HepG2 (cell line): Measurements from ENCODE around the gene SGCB. TPM values are rescaled to one million over a fixed set of nuclear protein-coding genes. Genes with fewer than 3 reads are reported as not detected.

Experiments used
- AGO2 ChIP-seq: fragments of 200-400 bp; formaldehyde crosslinking; optimal IDR thresholded peaks from 2 replicates; pipeline ENCODE3; 2017; ENCODE audit warnings: mild to moderate bottlenecking, low read depth, low read length, moderate library complexity
- ELF1 ChIP-seq: sonication (generic); formaldehyde crosslinking; IDR thresholded peaks from 2 replicates; pipeline ENCODE4 v1.4.0; 2020; ENCODE audit warnings: missing genetic modification reagents
- KAT7 ChIP-seq: IDR thresholded peaks from 2 replicates; pipeline ENCODE4 v1.6.1; 2018; ENCODE audit warnings: borderline replicate concordance, missing compliant biosample characterization
- KLF12 ChIP-seq: sonication (generic); formaldehyde crosslinking; IDR thresholded peaks from 2 replicates; pipeline ENCODE4 v1.4.0; 2020; ENCODE audit warnings: missing genetic modification reagents, borderline replicate concordance
- MTA1 ChIP-seq: sonication (generic); formaldehyde crosslinking; IDR thresholded peaks from 2 replicates; pipeline ENCODE4 v1.4.0; 2020; ENCODE audit warnings: missing genetic modification reagents, mild to moderate bottlenecking, borderline replicate concordance
- NBN ChIP-seq: fragments of 450-650 bp; conservative IDR thresholded peaks from 2 replicates; pipeline ENCODE4 v1.6.1; 2017
- PAX8 ChIP-seq: sonication (generic); formaldehyde crosslinking; IDR thresholded peaks from 2 replicates; pipeline ENCODE4 v1.8.0; 2022; ENCODE audit warnings: mild to moderate bottlenecking, missing genetic modification reagents, borderline replicate concordance
- RBFOX2 ChIP-seq: fragments of 200-400 bp; formaldehyde crosslinking; IDR thresholded peaks from 2 replicates; pipeline ENCODE4 v1.6.1; 2017; ENCODE audit warnings: low read depth, mild to moderate bottlenecking, low read length
- RXRB ChIP-seq: IDR thresholded peaks from 2 replicates; pipeline ENCODE4 v1.6.1; 2016; ENCODE audit warnings: borderline replicate concordance, missing genetic modification reagents, missing compliant biosample characterization
- ZFX ChIP-seq: sonication (generic); formaldehyde crosslinking; IDR thresholded peaks from 2 replicates; pipeline ENCODE4 v1.4.0; 2020; ENCODE audit warnings: mild to moderate bottlenecking, low read depth, missing genetic modification reagents, moderate library complexity
- ZNF230 ChIP-seq: sonication (generic); formaldehyde crosslinking; IDR thresholded peaks from 2 replicates; pipeline ENCODE4 v1.4.0; 2020; ENCODE audit warnings: mild to moderate bottlenecking, missing genetic modification reagents
- ZNF234 ChIP-seq: sonication (generic); formaldehyde crosslinking; conservative IDR thresholded peaks from 2 replicates; pipeline ENCODE4 v1.5.1; 2020; ENCODE audit warnings: mild to moderate bottlenecking, missing genetic modification reagents
- ZNF337 ChIP-seq: sonication (generic); formaldehyde crosslinking; IDR thresholded peaks from 2 replicates; pipeline ENCODE4 v1.5.1; 2020; ENCODE audit warnings: missing genetic modification reagents, low read depth, mild to moderate bottlenecking, borderline replicate concordance
- ZNF562 ChIP-seq: sonication (generic); formaldehyde crosslinking; IDR thresholded peaks from 2 replicates; pipeline ENCODE4 v1.8.0; 2022; ENCODE audit warnings: missing genetic modification reagents, borderline replicate concordance
- ZNF724P ChIP-seq: sonication (generic); formaldehyde crosslinking; IDR thresholded peaks from 2 replicates; pipeline ENCODE4 v1.8.0; 2022; ENCODE audit warnings: missing genetic modification reagents, borderline replicate concordance
- ZNF777 ChIP-seq: sonication (generic); formaldehyde crosslinking; IDR thresholded peaks from 2 replicates; pipeline ENCODE4 v1.4.0; 2020; ENCODE audit warnings: missing genetic modification reagents
- ZSCAN21 ChIP-seq: sonication (generic); formaldehyde crosslinking; IDR thresholded peaks from 2 replicates; pipeline ENCODE4 v1.8.0; 2022; ENCODE audit warnings: mild to moderate bottlenecking, missing genetic modification reagents, moderate library complexity, borderline replicate concordance
- polyA plus RNA-seq, 8 experiments: library from polyadenylated mRNA; depleted of rRNA in 3 of 8; stranded (reverse) in 7 of 8; unstranded in 1 of 8; fragments of >200 nt; fragmentation: Illumina TruSeq in 4 of 8; extraction: Trizol in 4 of 8; gene quantifications; 2 replicates each; pipeline versions ENCODE4 v1.2.1 to v1.2.3, GENCODE V29; 2011 to 2016; ENCODE audit warnings: low read depth in 4 of 8, missing spikeins in 1 of 8, mixed read lengths in 1 of 8; ENCODE audit not compliant: insufficient read depth in 1 of 8
- total RNA-seq, 5 experiments: library from RNA; depleted of rRNA; stranded (reverse); fragments of >200 nt; fragmentation: Illumina TruSeq; extraction: Trizol; gene quantifications; 2 replicates each; pipeline ENCODE4 v1.2.3, GENCODE V29; 2016; ENCODE audit warnings: low read depth in 1 of 5
- TF ChIP-seq, protein P1 (sequence below): sonication (generic); formaldehyde crosslinking; IDR thresholded peaks from 2 replicates; pipeline ENCODE4 v1.5.1; 2020; ENCODE audit warnings: missing genetic modification reagents, mild to moderate bottlenecking, borderline replicate concordance
- TF ChIP-seq, protein P2 (sequence below), 2 experiments: sonication (generic) in 1 of 2; formaldehyde crosslinking in 1 of 2; IDR thresholded peaks; 2 replicates each; pipeline versions ENCODE4 v1.4.0 to v1.6.1; 2016 to 2020; ENCODE audit warnings: borderline replicate concordance in 1 of 2, low read depth in 1 of 2, mild to moderate bottlenecking in 1 of 2, missing genetic modification reagents in 1 of 2
- TF ChIP-seq, protein P3 (sequence below): sonication (generic); formaldehyde crosslinking; IDR thresholded peaks from 2 replicates; pipeline ENCODE4 v1.5.0; 2020; ENCODE audit warnings: missing genetic modification reagents
- TF ChIP-seq, protein P4 (sequence below): sonication (generic); formaldehyde crosslinking; IDR thresholded peaks from 2 replicates; pipeline ENCODE4 v1.8.0; 2023; ENCODE audit warnings: mild to moderate bottlenecking, missing genetic modification reagents

The SGCB gene
- total and polyA plus RNA-seq, 2 of the 13 experiments (the other 11 are each of a cell fraction or from before 2014, with no cell fraction given): 2.2 to 4.8 TPM

DNA sequence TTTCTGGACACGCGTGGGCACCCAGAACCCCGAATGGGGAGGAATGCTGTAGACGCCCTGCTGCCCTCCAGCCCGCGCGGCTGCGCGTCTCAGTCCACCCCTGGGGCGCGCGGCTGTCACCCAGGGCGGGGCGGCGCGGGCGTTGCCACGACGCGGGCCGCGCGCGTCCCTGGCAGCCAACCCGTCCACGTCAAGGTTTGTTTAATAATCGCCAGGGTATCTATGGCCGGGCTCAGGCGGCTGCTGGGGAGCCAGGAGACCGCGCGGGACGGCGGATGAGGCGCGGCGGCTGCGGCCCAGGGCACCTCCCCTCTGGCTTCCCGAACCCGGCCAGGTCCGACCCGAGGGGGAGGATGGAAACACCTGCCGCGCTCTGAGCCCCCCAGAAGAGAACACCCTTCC, 13.1 kb upstream of the SGCB start, which contains the start of gene SPATA18 (continued):
- TF ChIP-seq, protein P1, sequence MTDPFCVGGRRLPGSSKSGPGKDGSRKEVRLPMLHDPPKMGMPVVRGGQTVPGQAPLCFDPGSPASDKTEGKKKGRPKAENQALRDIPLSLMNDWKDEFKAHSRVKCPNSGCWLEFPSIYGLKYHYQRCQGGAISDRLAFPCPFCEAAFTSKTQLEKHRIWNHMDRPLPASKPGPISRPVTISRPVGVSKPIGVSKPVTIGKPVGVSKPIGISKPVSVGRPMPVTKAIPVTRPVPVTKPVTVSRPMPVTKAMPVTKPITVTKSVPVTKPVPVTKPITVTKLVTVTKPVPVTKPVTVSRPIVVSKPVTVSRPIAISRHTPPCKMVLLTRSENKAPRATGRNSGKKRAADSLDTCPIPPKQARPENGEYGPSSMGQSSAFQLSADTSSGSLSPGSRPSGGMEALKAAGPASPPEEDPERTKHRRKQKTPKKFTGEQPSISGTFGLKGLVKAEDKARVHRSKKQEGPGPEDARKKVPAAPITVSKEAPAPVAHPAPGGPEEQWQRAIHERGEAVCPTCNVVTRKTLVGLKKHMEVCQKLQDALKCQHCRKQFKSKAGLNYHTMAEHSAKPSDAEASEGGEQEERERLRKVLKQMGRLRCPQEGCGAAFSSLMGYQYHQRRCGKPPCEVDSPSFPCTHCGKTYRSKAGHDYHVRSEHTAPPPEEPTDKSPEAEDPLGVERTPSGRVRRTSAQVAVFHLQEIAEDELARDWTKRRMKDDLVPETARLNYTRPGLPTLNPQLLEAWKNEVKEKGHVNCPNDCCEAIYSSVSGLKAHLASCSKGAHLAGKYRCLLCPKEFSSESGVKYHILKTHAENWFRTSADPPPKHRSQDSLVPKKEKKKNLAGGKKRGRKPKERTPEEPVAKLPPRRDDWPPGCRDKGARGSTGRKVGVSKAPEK (CRISPR knock-in tag): peak; percentile 9; the same call in 1 of the 2 replicates
- no peak for TF ChIP-seq ZNF337 (CRISPR knock-in tag)
- TF ChIP-seq ZNF777 (CRISPR knock-in tag): peak; percentile 53
- no peak for TF ChIP-seq RXRB
- 0 out of 2 replicates have a peak, but pooled peaks have one; percentile 14 for TF ChIP-seq KLF12 (CRISPR knock-in tag)
- TF ChIP-seq, protein P2, sequence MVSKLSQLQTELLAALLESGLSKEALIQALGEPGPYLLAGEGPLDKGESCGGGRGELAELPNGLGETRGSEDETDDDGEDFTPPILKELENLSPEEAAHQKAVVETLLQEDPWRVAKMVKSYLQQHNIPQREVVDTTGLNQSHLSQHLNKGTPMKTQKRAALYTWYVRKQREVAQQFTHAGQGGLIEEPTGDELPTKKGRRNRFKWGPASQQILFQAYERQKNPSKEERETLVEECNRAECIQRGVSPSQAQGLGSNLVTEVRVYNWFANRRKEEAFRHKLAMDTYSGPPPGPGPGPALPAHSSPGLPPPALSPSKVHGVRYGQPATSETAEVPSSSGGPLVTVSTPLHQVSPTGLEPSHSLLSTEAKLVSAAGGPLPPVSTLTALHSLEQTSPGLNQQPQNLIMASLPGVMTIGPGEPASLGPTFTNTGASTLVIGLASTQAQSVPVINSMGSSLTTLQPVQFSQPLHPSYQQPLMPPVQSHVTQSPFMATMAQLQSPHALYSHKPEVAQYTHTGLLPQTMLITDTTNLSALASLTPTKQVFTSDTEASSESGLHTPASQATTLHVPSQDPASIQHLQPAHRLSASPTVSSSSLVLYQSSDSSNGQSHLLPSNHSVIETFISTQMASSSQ (IDR thresholded peaks at IDR 0.05; ENCODE audit: low read depth): no peak
- TF ChIP-seq, protein P2 (CRISPR knock-in tag; IDR thresholded peaks at IDR 0.05; ENCODE audit: borderline replicate concordance): 0 out of 2 replicates have a peak, but pooled peaks have one; percentile 38
- peak; percentile 62; the same call in 1 of the 2 replicates for TF ChIP-seq ZSCAN21 (CRISPR knock-in tag)
- TF ChIP-seq NBN: no peak
- 0 out of 2 replicates have a peak, but pooled peaks have one; percentile 34 for TF ChIP-seq PAX8
- no peak for TF ChIP-seq ZNF562 (CRISPR knock-in tag)
- peak; percentile 78; the same call in 1 of the 2 replicates for TF ChIP-seq MTA1 (CRISPR knock-in tag)
- TF ChIP-seq ELF1 (CRISPR knock-in tag): no peak
- TF ChIP-seq, protein P3, sequence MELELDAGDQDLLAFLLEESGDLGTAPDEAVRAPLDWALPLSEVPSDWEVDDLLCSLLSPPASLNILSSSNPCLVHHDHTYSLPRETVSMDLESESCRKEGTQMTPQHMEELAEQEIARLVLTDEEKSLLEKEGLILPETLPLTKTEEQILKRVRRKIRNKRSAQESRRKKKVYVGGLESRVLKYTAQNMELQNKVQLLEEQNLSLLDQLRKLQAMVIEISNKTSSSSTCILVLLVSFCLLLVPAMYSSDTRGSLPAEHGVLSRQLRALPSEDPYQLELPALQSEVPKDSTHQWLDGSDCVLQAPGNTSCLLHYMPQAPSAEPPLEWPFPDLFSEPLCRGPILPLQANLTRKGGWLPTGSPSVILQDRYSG: 0 out of 2 replicates have a peak, but pooled peaks have one; percentile 19
- peak; percentile 70 for TF ChIP-seq AGO2
- 0 out of 2 replicates have a peak, but pooled peaks have one; percentile 6 for TF ChIP-seq KAT7 (CRISPR knock-in tag)
- TF ChIP-seq ZNF724P (CRISPR knock-in tag): 0 out of 2 replicates have a peak, but pooled peaks have one; percentile 48
- TF ChIP-seq, protein P4, sequence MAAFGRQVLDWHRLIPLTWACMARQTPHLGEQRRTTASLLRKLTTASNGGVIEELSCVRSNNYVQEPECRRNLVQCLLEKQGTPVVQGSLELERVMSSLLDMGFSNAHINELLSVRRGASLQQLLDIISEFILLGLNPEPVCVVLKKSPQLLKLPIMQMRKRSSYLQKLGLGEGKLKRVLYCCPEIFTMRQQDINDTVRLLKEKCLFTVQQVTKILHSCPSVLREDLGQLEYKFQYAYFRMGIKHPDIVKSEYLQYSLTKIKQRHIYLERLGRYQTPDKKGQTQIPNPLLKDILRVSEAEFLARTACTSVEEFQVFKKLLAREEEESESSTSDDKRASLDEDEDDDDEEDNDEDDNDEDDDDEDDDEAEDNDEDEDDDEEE: no peak
- peak; percentile 74 for TF ChIP-seq RBFOX2
- TF ChIP-seq ZFX (CRISPR knock-in tag): peak; percentile 43
- TF ChIP-seq ZNF234 (CRISPR knock-in tag): no peak
- TF ChIP-seq ZNF230 (CRISPR knock-in tag): 0 out of 2 replicates have a peak, but pooled peaks have one; percentile 60
- TF ChIP-seq, all 625 proteins: peak for 24
